K562 (cell line): ENCODE data around the gene ARFGEF3. TPM values are rescaled to one million over a fixed set of nuclear protein-coding genes. Genes with fewer than 3 reads are reported as not detected.

ENCODE experiments used
- E2F1 ChIP-seq: sonication (generic); formaldehyde crosslinking; IDR thresholded peaks from 2 replicates; pipeline ENCODE4 v1.8.1; 2023; ENCODE audit warnings: mild to moderate bottlenecking, missing genetic modification reagents, moderate library complexity
- FOXP4 ChIP-seq: sonication (generic); formaldehyde crosslinking; IDR thresholded peaks from 2 replicates; pipeline ENCODE4 v1.8.0; 2022; ENCODE audit warnings: mild to moderate bottlenecking, missing genetic modification reagents, borderline replicate concordance
- ZNF518B ChIP-seq: fragments of 250-450 bp; sonication (Bioruptor Pico); IDR thresholded peaks from 2 replicates; pipeline ENCODE4 v1.5.0; 2021; ENCODE audit warnings: mild to moderate bottlenecking, moderate library complexity
- polyA plus RNA-seq, 8 experiments: library from polyadenylated mRNA; depleted of rRNA in 4 of 8; stranded (reverse) in 5 of 8; unstranded in 3 of 8; fragments of >200 nt; fragmentation: Nextera tagmentation in 2 of 8; fragmentation: Illumina TruSeq in 1 of 8; extraction: Ambion mirVana in 2 of 8; extraction: Trizol in 1 of 8; gene quantifications; 2 replicates each; pipeline versions ENCODE4 v1.2.1 to v1.2.3, GENCODE V29; 2011 to 2014; ENCODE audit warnings: inconsistent platforms in 1 of 8, missing spikeins in 1 of 8
- total RNA-seq, 7 experiments: library from RNA; depleted of rRNA in 6 of 7; stranded (reverse); fragments of >200 nt in 6 of 7; fragmentation: Illumina TruSeq in 2 of 7; extraction: Trizol in 2 of 7; gene quantifications; 2 replicates each; pipeline versions ENCODE4 v1.2.1 to v1.2.3, GENCODE V29; 2011 to 2021; ENCODE audit warnings: low replicate concordance in 1 of 7

The ARFGEF3 gene
- total and polyA plus RNA-seq, 9 of the 15 experiments (the other 6 are each of a cell fraction or from before 2014, with no cell fraction given), result under 0.01 to 0.02 TPM; not detected in 7

- TF ChIP-seq E2F1 (CRISPR knock-in tag) (no peak), ZNF518B (no peak), FOXP4 (no peak)
- TF ChIP-seq, all 486 proteins: peak for 0
These were observed 34.5 kb downstream of the ARFGEF3 start (continued) for GRCh38 chr6:138196122-138196738.
